C4-2B (cell line): ENCODE measurements around the gene VRK3.

Source experiments
- CTCF ChIP-seq: fragments of 450-650 bp; conservative IDR thresholded peaks from 2 replicates; pipeline ENCODE4 v1.5.1; 2017; ENCODE audit warnings: mild to moderate bottlenecking
- ZFX ChIP-seq: fragments of 450-650 bp; IDR thresholded peaks from 2 replicates; pipeline ENCODE4 v1.6.1; 2017

- TF ChIP-seq CTCF, result no peak
- TF ChIP-seq ZFX, result no peak
Observed at GRCh38 chr19:50007170-50007569, 18.0 kb downstream of the VRK3 start.
